ENCODE results near the gene ALB.

GRCh38 chr4:73404042-73404441 lies at the start of gene ALB:
- TF ChIP-seq POLR2AphosphoS5 (IDR thresholded peaks at IDR 0.05; ENCODE audit: borderline replicate concordance, low read depth, low read length), result no peak
- no peak for TF ChIP-seq EZH2 (IDR thresholded peaks at IDR 0.05)
- no peak for TF ChIP-seq FOXP2 (optimal IDR thresholded peaks at IDR 0.05; ENCODE audit: control extremely low read depth, extremely low read length, insufficient read depth)

Measured in SK-N-MC (cell line).